Lung (tissue), 12 donors: ENCODE measurements around the gene SCYL3. TPM values are rescaled to one million over a fixed set of nuclear protein-coding genes. Genes with fewer than 3 reads are reported as not detected.
A peak's percentile ranks its signal among the peaks of the same experiment; 100 is the strongest.

Experiments used
- ATAC-seq: fragments of 200-7000 bp; cut with Tn5 transposase; one replicate; pipeline ENCODE4 v1.9.1; 2020; ENCODE audit warnings: moderate number of reproducible peaks; ENCODE audit not compliant: insufficient read depth, low FRiP score
- DNase-seq, 3 donors: peaks; one replicate each; pipeline ENCODE4 v3.0.0-alpha.2; 2013 to 2017
- H3K27ac ChIP-seq, 2 donors: one replicate each; pipeline ENCODE4 v1.5.1; 2013; ENCODE audit warnings: mild to moderate bottlenecking in 2 of 2, moderate library complexity in 2 of 2, control low read depth in 1 of 2, inconsistent platforms in 1 of 2, low read depth in 1 of 2, low read length in 1 of 2
- H3K27me3 ChIP-seq, 3 donors: one replicate each; pipeline ENCODE4 v1.5.1; 2013; ENCODE audit warnings: low read length in 2 of 3; ENCODE audit not compliant: control insufficient read depth in 3 of 3, insufficient read depth in 3 of 3
- H3K36me3 ChIP-seq, 4 donors: one replicate each; pipeline ENCODE4 v1.5.1; 2013; ENCODE audit warnings: low read length in 4 of 4, mild to moderate bottlenecking in 1 of 4, moderate library complexity in 1 of 4; ENCODE audit not compliant: control insufficient read depth in 4 of 4, insufficient read depth in 4 of 4
- H3K4me1 ChIP-seq, 5 donors: one replicate each; pipeline ENCODE4 v1.5.1; 2013; ENCODE audit warnings: low read length in 5 of 5, mild to moderate bottlenecking in 2 of 5, moderate library complexity in 1 of 5; ENCODE audit not compliant: control insufficient read depth in 5 of 5, insufficient read depth in 5 of 5
- H3K4me3 ChIP-seq: one replicate; pipeline ENCODE4 v1.5.1; 2013; ENCODE audit warnings: mild to moderate bottlenecking, control low read depth, moderate library complexity
- H3K9ac ChIP-seq, 2 donors: one replicate each; pipeline ENCODE4 v1.5.1; 2013; ENCODE audit warnings: low read length in 2 of 2, control low read depth in 1 of 2; ENCODE audit not compliant: insufficient read depth in 1 of 2
- H3K9me3 ChIP-seq, 4 donors: one replicate each; pipeline ENCODE4 v1.5.1; 2013; ENCODE audit warnings: low read length in 3 of 4, mild to moderate bottlenecking in 1 of 4, moderate library complexity in 1 of 4; ENCODE audit not compliant: control insufficient read depth in 4 of 4, insufficient read depth in 3 of 4
- CTCF ChIP-seq: IDR thresholded peaks from 2 replicates; pipeline ENCODE4 v1.5.1; 2012; ENCODE audit warnings: mild to moderate bottlenecking; ENCODE audit errors: control extremely low read depth, extremely low read depth
- WGBS, 2 donors: extraction: QIAGEN DNeasy Blood & Tissue Kit; methylation state at CpG; one replicate each; pipeline ENCODE4 v1.1.7; 2013; 5-methylcytosine and 5-hydroxymethylcytosine counted together
- polyA plus RNA-seq, 2 donors: library from polyadenylated mRNA; stranded (reverse); fragments of 200-250 nt; gene quantifications; one replicate each; pipeline ENCODE4 v1.2.1, GENCODE V29; 2013
- total RNA-seq, 2 donors: library from RNA; depleted of rRNA in 1 of 2; stranded (reverse); fragments of >200 nt in 1 of 2; gene quantifications; one replicate each; pipeline ENCODE4 v1.2.1, GENCODE V29; 2014 to 2021
- donor health status: control.
- donor health status: control.
- donor health status: Bipolar disorder and iron deficiency.
- donor health status: healthy.
- donor health status: DM: yes; HTN: yes; CAD: no.

SCYL3 gene
- total and polyA plus RNA-seq, 4 donors: 3.8 to 16.0 (median 7.6) TPM

DNA sequence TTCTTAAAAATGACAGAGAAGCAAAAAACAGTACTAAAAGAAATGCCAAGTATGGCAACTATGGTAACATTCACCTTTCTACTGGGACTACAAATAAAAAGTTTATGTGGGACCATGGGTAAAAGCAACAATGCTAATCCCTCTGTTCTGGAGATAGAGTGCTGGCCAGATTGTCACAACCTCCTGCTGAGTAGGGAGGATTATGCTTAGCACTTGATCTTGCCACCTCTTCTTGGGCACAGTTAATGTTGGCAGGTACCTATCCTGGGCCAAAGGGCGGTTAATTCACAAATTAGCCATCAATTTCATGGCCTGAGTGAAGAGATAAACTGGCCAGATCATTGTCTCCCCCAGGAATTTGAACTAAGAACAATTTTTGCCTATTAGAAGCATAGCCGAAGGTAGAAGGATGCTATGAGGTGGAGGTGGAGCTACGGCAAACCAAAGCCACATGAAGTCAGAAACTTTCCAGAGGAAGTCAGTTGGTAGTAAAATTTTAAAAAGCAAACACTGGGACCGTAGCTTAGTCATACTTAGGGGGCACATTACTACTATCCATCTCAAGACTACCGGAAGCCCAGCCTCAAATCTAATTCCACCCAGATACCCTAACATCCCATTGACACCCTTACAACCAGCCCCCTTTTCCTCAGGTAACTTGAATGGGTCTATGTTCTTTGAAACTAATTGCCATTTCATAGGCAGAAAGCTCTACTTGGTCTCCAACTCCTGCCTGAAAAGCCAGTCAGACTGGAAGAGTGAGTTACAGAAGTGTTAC is 2.7 kb downstream of the SCYL3 start:
- WGBS, 2 donors: 42 to 47% methylated on average over 5 of the region's 5 CpGs
- ATAC-seq (no peak), DNase-seq (peak in 2 of 3 donors; percentile 61 to 78)
- Histone ChIP-seq H3K36me3 (peaks cover 2 to 13% (median 2%) of the 10 kb centered on the region in 4 donors), H3K4me3 (no peak overlapping the region), H3K9me3 (no peaks in the 10 kb centered on the region), H3K4me1 (peaks cover 5 to 23% (median 9%) of the 10 kb centered on the region in 5 donors), H3K9ac (no peak overlapping the region), H3K27ac (peak overlapping the region in 1 of 2 donors; percentile 15), H3K27me3 (no peaks in the 10 kb centered on the region)
- TF ChIP-seq CTCF: no peak

- H3K36me3 ChIP-seq: peaks cover 2 to 18% (median 4%) of the 10 kb centered on the region in 4 donors
- TF ChIP-seq CTCF: no peak
- no peaks in the 10 kb centered on the region for H3K27me3 ChIP-seq
- DNase-seq (no peak), ATAC-seq (no peak)
- H3K9me3 ChIP-seq: no peaks in the 10 kb centered on the region
- WGBS, 2 donors: 96 to 97% methylated on average over 2 of the region's 2 CpGs
- no peak overlapping the region for H3K9ac ChIP-seq
- no peak overlapping the region for H3K4me3 ChIP-seq
- peaks cover 5 to 23% (median 9%) of the 10 kb centered on the region in 5 donors for H3K4me1 ChIP-seq
- H3K27ac ChIP-seq: peak overlapping the region in 1 of 2 donors; percentile 46
These were observed 3.8 kb downstream of the SCYL3 start for GRCh38 chr1:169889871-169890270.

- TF ChIP-seq CTCF: no peak
- Histone ChIP-seq H3K4me1 (peaks cover 0 to 8% (median 5%) of the 10 kb centered on the region in 5 donors), H3K36me3 (peaks cover 2 to 22% (median 8%) of the 10 kb centered on the region in 4 donors), H3K4me3 (no peak overlapping the region), H3K27ac (no peak overlapping the region), H3K9ac (no peak overlapping the region), H3K9me3 (no peaks in the 10 kb centered on the region), H3K27me3 (no peaks in the 10 kb centered on the region)
- DNase-seq: no peak
- 87 to 95% methylated on average over 2 of the region's 2 CpGs for WGBS, 2 donors
- no peak for ATAC-seq
These were observed 6.8 kb downstream of the SCYL3 start for GRCh38 chr1:169886931-169887330.
